B cell (primary cell): ENCODE results near the gene AP3D1.

Experiments used
- EZH2 ChIP-seq: IDR thresholded peaks from 2 replicates; pipeline ENCODE4 v1.6.1; 2012; ENCODE audit warnings: borderline replicate concordance, low read depth, mild to moderate bottlenecking, moderate library complexity, low read length; ENCODE audit not compliant: insufficient read depth, poor library complexity, severe bottlenecking
- TF ChIP-seq, protein P1 (sequence below): fragments of 200-600 bp; IDR thresholded peaks from one replicate; pipeline ENCODE4 v1.8.0; 2022; ENCODE audit warnings: antibody characterized with exemption, mild to moderate bottlenecking

GRCh38 chr19:2179095-2179494 lies 27.7 kb upstream of the AP3D1 start:
- TF ChIP-seq, protein P1, sequence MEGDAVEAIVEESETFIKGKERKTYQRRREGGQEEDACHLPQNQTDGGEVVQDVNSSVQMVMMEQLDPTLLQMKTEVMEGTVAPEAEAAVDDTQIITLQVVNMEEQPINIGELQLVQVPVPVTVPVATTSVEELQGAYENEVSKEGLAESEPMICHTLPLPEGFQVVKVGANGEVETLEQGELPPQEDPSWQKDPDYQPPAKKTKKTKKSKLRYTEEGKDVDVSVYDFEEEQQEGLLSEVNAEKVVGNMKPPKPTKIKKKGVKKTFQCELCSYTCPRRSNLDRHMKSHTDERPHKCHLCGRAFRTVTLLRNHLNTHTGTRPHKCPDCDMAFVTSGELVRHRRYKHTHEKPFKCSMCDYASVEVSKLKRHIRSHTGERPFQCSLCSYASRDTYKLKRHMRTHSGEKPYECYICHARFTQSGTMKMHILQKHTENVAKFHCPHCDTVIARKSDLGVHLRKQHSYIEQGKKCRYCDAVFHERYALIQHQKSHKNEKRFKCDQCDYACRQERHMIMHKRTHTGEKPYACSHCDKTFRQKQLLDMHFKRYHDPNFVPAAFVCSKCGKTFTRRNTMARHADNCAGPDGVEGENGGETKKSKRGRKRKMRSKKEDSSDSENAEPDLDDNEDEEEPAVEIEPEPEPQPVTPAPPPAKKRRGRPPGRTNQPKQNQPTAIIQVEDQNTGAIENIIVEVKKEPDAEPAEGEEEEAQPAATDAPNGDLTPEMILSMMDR = no peak
- no peak for TF ChIP-seq EZH2
